Loucy (cell line): ENCODE measurements around the gene TBX1.
A peak's percentile ranks its signal among the peaks of the same experiment; 100 is the strongest.

Experiments
- H2AFZ ChIP-seq: fragments of 200-600 bp; sonication (generic); 2 replicates; pipeline ENCODE4 v1.6.0; 2016; ENCODE audit warnings: antibody characterized with exemption, mild to moderate bottlenecking, low read length, moderate library complexity
- H3F3A ChIP-seq: fragments of 200-600 bp; 2 replicates; pipeline ENCODE4 v1.6.0; 2016; ENCODE audit warnings: antibody characterized with exemption, low read depth, mild to moderate bottlenecking
- H3K27me3 ChIP-seq: fragments of 200-600 bp; sonication (generic); 2 replicates; pipeline ENCODE4 v1.6.1; 2014; ENCODE audit warnings: low read length, mild to moderate bottlenecking; ENCODE audit not compliant: insufficient read depth, poor library complexity, severe bottlenecking
- H3K36me3 ChIP-seq: fragments of 200-600 bp; sonication (generic); 2 replicates; pipeline ENCODE4 v1.6.1; 2016; ENCODE audit warnings: low read length; ENCODE audit not compliant: insufficient read depth
- H3K4me1 ChIP-seq: fragments of 200-600 bp; sonication (generic); 2 replicates; pipeline ENCODE4 v1.5.1; 2014; ENCODE audit warnings: low read length, mild to moderate bottlenecking; ENCODE audit not compliant: insufficient read depth, poor library complexity, severe bottlenecking
- H3K4me2 ChIP-seq: fragments of 200-600 bp; sonication (generic); 2 replicates; pipeline ENCODE4 v1.6.0; 2014; ENCODE audit warnings: antibody characterized with exemption, low read length, low read depth, mild to moderate bottlenecking; ENCODE audit not compliant: poor library complexity, severe bottlenecking
- H3K4me3 ChIP-seq: fragments of 200-600 bp; sonication (generic); 2 replicates; pipeline ENCODE4 v1.5.1; 2014; ENCODE audit warnings: low read length, mild to moderate bottlenecking, mixed read lengths; ENCODE audit not compliant: poor library complexity, severe bottlenecking
- H3K79me2 ChIP-seq: fragments of 200-600 bp; sonication (generic); 2 replicates; pipeline ENCODE4 v1.6.1; 2014; ENCODE audit warnings: low read length; ENCODE audit not compliant: insufficient read depth
- H3K9ac ChIP-seq: fragments of 200-600 bp; sonication (generic); 2 replicates; pipeline ENCODE4 v1.6.0; 2014; ENCODE audit warnings: mild to moderate bottlenecking, low read depth, low read length, moderate library complexity; ENCODE audit not compliant: poor library complexity, severe bottlenecking
- H3K9me2 ChIP-seq: fragments of 200-600 bp; sonication (generic); replicated peaks from 2 replicates; pipeline ENCODE4 v1.6.1; 2016; ENCODE audit warnings: low read depth, low read length, mixed read lengths
- H3K9me3 ChIP-seq: fragments of 200-600 bp; sonication (generic); 2 replicates; pipeline ENCODE4 v1.6.1; 2014; ENCODE audit warnings: mild to moderate bottlenecking, antibody characterized with exemption, low read length, low read depth; ENCODE audit not compliant: insufficient read depth
- H4K20me1 ChIP-seq: fragments of 200-600 bp; sonication (generic); 2 replicates; pipeline ENCODE4 v1.6.0; 2014; ENCODE audit warnings: antibody characterized with exemption, low read length, mild to moderate bottlenecking; ENCODE audit not compliant: insufficient read depth, poor library complexity, severe bottlenecking
- CTCF ChIP-seq: fragments of 200-600 bp; sonication (generic); conservative IDR thresholded peaks from 2 replicates; pipeline ENCODE4 v1.5.1; 2014; ENCODE audit warnings: mild to moderate bottlenecking, antibody characterized with exemption, low read length
- EZH2phosphoT487 ChIP-seq: fragments of 200-600 bp; IDR thresholded peaks from 2 replicates; pipeline ENCODE4 v1.6.1; 2018; ENCODE audit warnings: antibody characterized with exemption, mild to moderate bottlenecking, moderate library complexity, borderline replicate concordance

The TBX1 gene

GRCh38 chr22:19716829-19717105 lies 43.8 kb upstream of the TBX1 start:
- Histone ChIP-seq H3K9me2 (no peaks in the 10 kb centered on the region), H3K27me3 (no peaks in the 10 kb centered on the region), H3F3A (no peaks in the 10 kb centered on the region), H2AFZ (no peak overlapping the region), H3K79me2 (no peaks in the 10 kb centered on the region), H3K9me3 (no peaks in the 10 kb centered on the region), H4K20me1 (no peaks in the 10 kb centered on the region), H3K4me1 (peaks cover 10% of the 10 kb centered on the region), H3K4me3 (no peak overlapping the region), H3K36me3 (no peaks in the 10 kb centered on the region), H3K4me2 (no peak overlapping the region), H3K9ac (no peak overlapping the region)
- TF ChIP-seq CTCF: no peak
- TF ChIP-seq EZH2phosphoT487: no peak

- H3K27me3 ChIP-seq: no peaks in the 10 kb centered on the region
- H3K4me2 ChIP-seq: peak overlapping the region; percentile 90
- H4K20me1 ChIP-seq: no peaks in the 10 kb centered on the region
- no peaks in the 10 kb centered on the region for H3K9me3 ChIP-seq
- no peak overlapping the region; the same call in 1 of the 2 replicates for H2AFZ ChIP-seq
- no peak overlapping the region for H3K4me3 ChIP-seq
- H3K36me3 ChIP-seq: no peaks in the 10 kb centered on the region
- peak overlapping the region; percentile 82 for H3K9ac ChIP-seq
- TF ChIP-seq EZH2phosphoT487 (no peak), CTCF (no peak)
- H3F3A ChIP-seq: no peaks in the 10 kb centered on the region
- H3K4me1 ChIP-seq: peaks cover 10% of the 10 kb centered on the region
- no peaks in the 10 kb centered on the region for H3K9me2 ChIP-seq
- no peaks in the 10 kb centered on the region for H3K79me2 ChIP-seq
These were observed 43.4 kb upstream of the TBX1 start for GRCh38 chr22:19717181-19717580.

GRCh38 chr22:19717691-19718455 lies 42.7 kb upstream of the TBX1 start:
- Histone ChIP-seq H3K9me3 (no peaks in the 10 kb centered on the region), H3K9me2 (no peaks in the 10 kb centered on the region), H3K27me3 (no peaks in the 10 kb centered on the region), H3K4me3 (peak overlapping the region; percentile 79), H3K4me1 (peaks cover 10% of the 10 kb centered on the region), H3K79me2 (no peaks in the 10 kb centered on the region), H2AFZ (peak overlapping the region; percentile 92; the same call in 1 of the 2 replicates), H3F3A (no peaks in the 10 kb centered on the region), H4K20me1 (no peaks in the 10 kb centered on the region), H3K4me2 (peak overlapping the region; percentile 90), H3K36me3 (no peaks in the 10 kb centered on the region), H3K9ac (peak overlapping the region; percentile 82)
- no peak for TF ChIP-seq EZH2phosphoT487
- TF ChIP-seq CTCF: peak; percentile 53
